Liver (tissue), 3 donors: ENCODE data around the gene ODAD3.

ENCODE experiments used
- EGR1 ChIP-seq, 2 donors: IDR thresholded peaks; 2 replicates each; pipeline ENCODE4 v1.6.1; 2016 to 2018; ENCODE audit warnings: antibody characterized with exemption in 2 of 2, low read depth in 2 of 2
- HNF4G ChIP-seq: IDR thresholded peaks from 2 replicates; pipeline ENCODE4 v1.6.1; 2016; ENCODE audit warnings: antibody characterized with exemption
- REST ChIP-seq: IDR thresholded peaks from 2 replicates; pipeline ENCODE4 v1.6.1; 2016; ENCODE audit warnings: antibody characterized with exemption, mild to moderate bottlenecking
- SP1 ChIP-seq: IDR thresholded peaks from 2 replicates; pipeline ENCODE4 v1.6.1; 2018; ENCODE audit warnings: antibody characterized with exemption, mild to moderate bottlenecking
- YY1 ChIP-seq: IDR thresholded peaks from 2 replicates; pipeline ENCODE4 v1.6.1; 2016; ENCODE audit warnings: antibody characterized with exemption, mild to moderate bottlenecking
- TF ChIP-seq, protein P1 (sequence below): fragments of 150-350 bp; IDR thresholded peaks from 2 replicates; pipeline ENCODE4 v1.5.1; 2017; ENCODE audit warnings: improper control_type of control experiment, low read depth, low read length; ENCODE audit not compliant: missing input control
- TF ChIP-seq, protein P2 (sequence below): IDR thresholded peaks from 2 replicates; pipeline ENCODE4 v1.6.1; 2016; ENCODE audit warnings: antibody characterized with exemption
- donor health status: healthy.
- donor health status: healthy.

DNA sequence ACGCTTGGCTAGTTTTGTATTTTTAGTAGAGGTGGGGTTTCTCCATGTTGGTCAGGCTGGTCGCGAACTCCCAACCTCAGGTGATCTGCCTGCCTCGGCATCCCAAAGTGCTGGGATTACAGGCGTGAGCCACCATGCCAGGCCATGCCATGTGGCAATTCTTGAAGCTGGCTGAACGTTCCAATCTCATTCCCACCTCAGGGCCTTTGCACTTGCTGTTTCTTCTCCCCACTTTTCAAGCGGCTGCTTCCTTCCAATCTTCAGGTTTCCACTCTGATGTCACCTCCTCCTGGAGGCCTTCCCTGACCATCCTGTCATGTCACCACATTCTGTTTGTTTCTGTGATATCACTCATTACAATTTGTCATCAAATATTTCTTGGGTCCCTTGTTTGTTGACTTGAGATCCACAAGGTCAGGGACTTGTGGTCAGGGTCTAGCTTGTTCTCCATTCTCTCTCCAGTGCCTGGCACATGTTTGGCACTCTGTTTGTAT, 55.0 kb downstream of the ODAD3 start:
- TF ChIP-seq, protein P1, sequence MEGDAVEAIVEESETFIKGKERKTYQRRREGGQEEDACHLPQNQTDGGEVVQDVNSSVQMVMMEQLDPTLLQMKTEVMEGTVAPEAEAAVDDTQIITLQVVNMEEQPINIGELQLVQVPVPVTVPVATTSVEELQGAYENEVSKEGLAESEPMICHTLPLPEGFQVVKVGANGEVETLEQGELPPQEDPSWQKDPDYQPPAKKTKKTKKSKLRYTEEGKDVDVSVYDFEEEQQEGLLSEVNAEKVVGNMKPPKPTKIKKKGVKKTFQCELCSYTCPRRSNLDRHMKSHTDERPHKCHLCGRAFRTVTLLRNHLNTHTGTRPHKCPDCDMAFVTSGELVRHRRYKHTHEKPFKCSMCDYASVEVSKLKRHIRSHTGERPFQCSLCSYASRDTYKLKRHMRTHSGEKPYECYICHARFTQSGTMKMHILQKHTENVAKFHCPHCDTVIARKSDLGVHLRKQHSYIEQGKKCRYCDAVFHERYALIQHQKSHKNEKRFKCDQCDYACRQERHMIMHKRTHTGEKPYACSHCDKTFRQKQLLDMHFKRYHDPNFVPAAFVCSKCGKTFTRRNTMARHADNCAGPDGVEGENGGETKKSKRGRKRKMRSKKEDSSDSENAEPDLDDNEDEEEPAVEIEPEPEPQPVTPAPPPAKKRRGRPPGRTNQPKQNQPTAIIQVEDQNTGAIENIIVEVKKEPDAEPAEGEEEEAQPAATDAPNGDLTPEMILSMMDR, result no peak
- TF ChIP-seq, protein P2, sequence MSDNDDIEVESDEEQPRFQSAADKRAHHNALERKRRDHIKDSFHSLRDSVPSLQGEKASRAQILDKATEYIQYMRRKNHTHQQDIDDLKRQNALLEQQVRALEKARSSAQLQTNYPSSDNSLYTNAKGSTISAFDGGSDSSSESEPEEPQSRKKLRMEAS, result no peak
- TF ChIP-seq REST, result no peak
- no peak for TF ChIP-seq EGR1 (IDR thresholded peaks at IDR 0.05; ENCODE audit: low read depth in 2 of 2)
- TF ChIP-seq HNF4G, result no peak
- TF ChIP-seq YY1, result no peak
- no peak for TF ChIP-seq SP1
